Astrocyte (in vitro differentiated cells and primary cell): Measurements from ENCODE around the gene SYNGR1. TPM values are rescaled to one million over a fixed set of nuclear protein-coding genes. Genes with fewer than 3 reads are reported as not detected.

Source experiments
- DNase-seq: peaks from one replicate; pipeline ENCODE4 v3.0.0-alpha.2; 2010; ENCODE audit warnings: low read depth
- FAIRE-seq: peaks from 2 replicates; lab custom pipeline; 2011; peaks lifted over from hg19 to GRCh38; lab: Jason Lieb, UNC
- H2AFZ ChIP-seq: 2 replicates; pipeline ENCODE4 v1.6.0; 2012; ENCODE audit warnings: low read depth, low read length, inconsistent platforms
- H3K27ac ChIP-seq: 2 replicates; pipeline ENCODE4 v1.5.1; 2011; ENCODE audit warnings: low read depth, low read length, inconsistent platforms
- H3K27me3 ChIP-seq: 2 replicates; pipeline ENCODE4 v1.6.0; 2011; ENCODE audit warnings: low read length, inconsistent platforms; ENCODE audit not compliant: insufficient read depth
- H3K36me3 ChIP-seq: 2 replicates; pipeline ENCODE4 v1.5.1; 2011; ENCODE audit warnings: low read length, inconsistent platforms; ENCODE audit not compliant: insufficient read depth
- H3K4me1 ChIP-seq: 2 replicates; pipeline ENCODE4 v1.5.1; 2011; ENCODE audit warnings: low read length, inconsistent platforms; ENCODE audit not compliant: insufficient read depth
- H3K4me2 ChIP-seq: 2 replicates; pipeline ENCODE4 v1.6.0; 2012; ENCODE audit warnings: low read length, inconsistent platforms
- H3K4me3 ChIP-seq: 2 replicates; pipeline ENCODE4 v1.5.1; 2011; ENCODE audit warnings: low read depth, mild to moderate bottlenecking, low read length, inconsistent platforms; ENCODE audit not compliant: insufficient read depth
- H3K79me2 ChIP-seq: 2 replicates; pipeline ENCODE4 v1.6.0; 2012; ENCODE audit warnings: mild to moderate bottlenecking, low read length, inconsistent platforms; ENCODE audit not compliant: insufficient read depth
- H3K9ac ChIP-seq: 2 replicates; pipeline ENCODE4 v1.6.0; 2012; ENCODE audit warnings: mild to moderate bottlenecking, low read length, inconsistent platforms
- H3K9me3 ChIP-seq: 2 replicates; pipeline ENCODE4 v1.5.1; 2012; ENCODE audit warnings: low read depth, mild to moderate bottlenecking, low read length, inconsistent platforms; ENCODE audit not compliant: insufficient read depth
- H4K20me1 ChIP-seq: 2 replicates; pipeline ENCODE4 v1.6.0; 2012; ENCODE audit warnings: low read length, inconsistent platforms; ENCODE audit not compliant: insufficient read depth
- H3K27ac Mint-ChIP-seq: one replicate; pipeline ENCODE4 v1.8.0; 2021; ENCODE audit warnings: mild to moderate bottlenecking, mixed read lengths; ENCODE audit not compliant: unreplicated experiment
- H3K27me3 Mint-ChIP-seq: one replicate; pipeline ENCODE4 v1.8.0; 2021; ENCODE audit warnings: low read depth, mixed read lengths; ENCODE audit not compliant: unreplicated experiment
- H3K36me3 Mint-ChIP-seq: one replicate; pipeline ENCODE4 v1.8.0; 2021; ENCODE audit warnings: low read depth, mixed read lengths; ENCODE audit not compliant: unreplicated experiment
- H3K4me1 Mint-ChIP-seq: one replicate; pipeline ENCODE4 v1.8.0; 2021; ENCODE audit warnings: low read depth, mixed read lengths; ENCODE audit not compliant: unreplicated experiment
- H3K4me3 Mint-ChIP-seq: one replicate; pipeline ENCODE4 v1.8.0; 2021; ENCODE audit warnings: mild to moderate bottlenecking, moderate library complexity, mixed read lengths; ENCODE audit not compliant: unreplicated experiment
- H3K9me3 Mint-ChIP-seq: one replicate; pipeline ENCODE4 v1.8.0; 2021; ENCODE audit warnings: mild to moderate bottlenecking, mixed read lengths; ENCODE audit not compliant: unreplicated experiment
- CTCF ChIP-seq: IDR thresholded peaks from 2 replicates; pipeline ENCODE4 v1.5.1; 2011; ENCODE audit warnings: low read depth, mild to moderate bottlenecking, inconsistent platforms, low read length, moderate library complexity; ENCODE audit not compliant: insufficient read depth
- EZH2 ChIP-seq: IDR thresholded peaks from 2 replicates; pipeline ENCODE4 v1.6.1; 2012; ENCODE audit warnings: mild to moderate bottlenecking, low read length, inconsistent platforms; ENCODE audit not compliant: insufficient read depth
- total RNA-seq: library from RNA; stranded (reverse); gene quantifications from 2 replicates; pipeline ENCODE4 v1.2.1, GENCODE V29; 2021

Gene SYNGR1
- total RNA-seq, 1 donor from 2014 or later = 12.0 TPM

- Histone ChIP-seq H3K36me3 (no peaks in the 10 kb centered on the region), H2AFZ (no peak overlapping the region), H3K79me2 (no peaks in the 10 kb centered on the region), H3K27me3 (peaks cover 8% of the 10 kb centered on the region), H3K9ac (no peak overlapping the region), H3K4me2 (no peak overlapping the region), H3K9me3 (no peaks in the 10 kb centered on the region), H4K20me1 (no peaks in the 10 kb centered on the region), H3K27ac (no peak overlapping the region), H3K4me1 (peaks cover 3% of the 10 kb centered on the region), H3K4me3 (no peak overlapping the region)
- peaks cover 7% of the 10 kb centered on the region for H3K27me3 Mint-ChIP-seq
- no peak overlapping the region for H3K4me3 Mint-ChIP-seq
- H3K27ac Mint-ChIP-seq = no peak overlapping the region
- no peaks in the 10 kb centered on the region for H3K9me3 Mint-ChIP-seq
- H3K4me1 Mint-ChIP-seq = no peaks in the 10 kb centered on the region
- TF ChIP-seq CTCF (peak; percentile 72), EZH2 (no peak)
- FAIRE-seq = peak; percentile 26
- no peaks in the 10 kb centered on the region for H3K36me3 Mint-ChIP-seq
- DNase-seq = no peak
Observed at GRCh38 chr22:39343259-39344045, 6.3 kb upstream of the SYNGR1 start.

GRCh38 chr22:39344046-39344390, 5.8 kb upstream of the SYNGR1 start:
- Mint-ChIP-seq H3K27me3 (peaks cover 7% of the 10 kb centered on the region), H3K36me3 (no peaks in the 10 kb centered on the region), H3K4me1 (no peaks in the 10 kb centered on the region), H3K27ac (no peak overlapping the region), H3K9me3 (no peaks in the 10 kb centered on the region), H3K4me3 (no peak overlapping the region)
- Histone ChIP-seq H3K27me3 (peaks cover 8% of the 10 kb centered on the region), H4K20me1 (no peaks in the 10 kb centered on the region), H3K4me2 (no peak overlapping the region), H3K36me3 (no peaks in the 10 kb centered on the region), H3K79me2 (no peaks in the 10 kb centered on the region), H2AFZ (no peak overlapping the region), H3K4me3 (no peak overlapping the region), H3K9ac (no peak overlapping the region), H3K9me3 (no peaks in the 10 kb centered on the region), H3K27ac (no peak overlapping the region), H3K4me1 (peaks cover 3% of the 10 kb centered on the region)
- TF ChIP-seq EZH2 = no peak
- TF ChIP-seq CTCF = no peak
- DNase-seq (no peak), FAIRE-seq (no peak)

GRCh38 chr22:39345231-39345630, 4.6 kb upstream of the SYNGR1 start:
- Mint-ChIP-seq H3K36me3 (no peaks in the 10 kb centered on the region), H3K27ac (no peak overlapping the region), H3K4me1 (no peaks in the 10 kb centered on the region), H3K9me3 (no peaks in the 10 kb centered on the region), H3K4me3 (no peak overlapping the region), H3K27me3 (peaks cover 7% of the 10 kb centered on the region)
- Histone ChIP-seq H3K79me2 (no peaks in the 10 kb centered on the region), H3K9me3 (no peaks in the 10 kb centered on the region), H3K27me3 (peaks cover 8% of the 10 kb centered on the region), H2AFZ (no peak overlapping the region), H3K4me3 (no peak overlapping the region), H4K20me1 (no peaks in the 10 kb centered on the region), H3K4me2 (no peak overlapping the region), H3K36me3 (no peaks in the 10 kb centered on the region), H3K4me1 (peaks cover 5% of the 10 kb centered on the region), H3K9ac (no peak overlapping the region), H3K27ac (no peak overlapping the region)
- no peak for TF ChIP-seq CTCF
- no peak for TF ChIP-seq EZH2
- FAIRE-seq (no peak), DNase-seq (no peak)
